ENCODE measurements around the gene CUL2. TPM values are rescaled to one million over a fixed set of nuclear protein-coding genes. Genes with fewer than 3 reads are reported as not detected.

The CUL2 gene
- total RNA-seq, 1 donor from 2014 or later: 34.3 TPM

- Mint-ChIP-seq H3K4me3 (ENCODE audit: unreplicated experiment) (no peak overlapping the region), H3K27me3 (ENCODE audit: unreplicated experiment) (no peaks in the 10 kb centered on the region), H3K27ac (ENCODE audit: unreplicated experiment) (no peak overlapping the region), H3K4me1 (ENCODE audit: unreplicated experiment) (peaks cover 17% of the 10 kb centered on the region), H3K9me3 (ENCODE audit: unreplicated experiment) (no peaks in the 10 kb centered on the region), H3K36me3 (ENCODE audit: unreplicated experiment) (no peaks in the 10 kb centered on the region)
- TF ChIP-seq CTCF (IDR thresholded peaks at IDR 0.05): no peak
- DNase-seq (ENCODE audit: extremely low spot score, unreplicated experiment): no peak
Observed at GRCh38 chr10:34962866-34963265, 127.3 kb downstream of the CUL2 start.

- H3K9me3 Mint-ChIP-seq (ENCODE audit: unreplicated experiment): no peaks in the 10 kb centered on the region
- peak; percentile 50 for TF ChIP-seq CTCF (IDR thresholded peaks at IDR 0.05)
- H3K4me3 Mint-ChIP-seq (ENCODE audit: unreplicated experiment): no peak overlapping the region
- no peaks in the 10 kb centered on the region for H3K4me1 Mint-ChIP-seq (ENCODE audit: unreplicated experiment)
- no peaks in the 10 kb centered on the region for H3K27me3 Mint-ChIP-seq (ENCODE audit: unreplicated experiment)
- no peak overlapping the region for H3K27ac Mint-ChIP-seq (ENCODE audit: unreplicated experiment)
- no peak for DNase-seq (ENCODE audit: extremely low spot score, unreplicated experiment)
- no peaks in the 10 kb centered on the region for H3K36me3 Mint-ChIP-seq (ENCODE audit: unreplicated experiment)
Observed at GRCh38 chr10:34960983-34961382, 129.2 kb downstream of the CUL2 start.

- TF ChIP-seq CTCF (IDR thresholded peaks at IDR 0.05): no peak
- Mint-ChIP-seq H3K4me3 (ENCODE audit: unreplicated experiment) (no peak overlapping the region), H3K27ac (ENCODE audit: unreplicated experiment) (no peak overlapping the region), H3K9me3 (ENCODE audit: unreplicated experiment) (no peaks in the 10 kb centered on the region), H3K27me3 (ENCODE audit: unreplicated experiment) (no peaks in the 10 kb centered on the region), H3K36me3 (ENCODE audit: unreplicated experiment) (no peaks in the 10 kb centered on the region), H3K4me1 (ENCODE audit: unreplicated experiment) (no peaks in the 10 kb centered on the region)
- DNase-seq (ENCODE audit: extremely low spot score, unreplicated experiment): no peak
Observed at GRCh38 chr10:34959786-34960185, 130.4 kb downstream of the CUL2 start.

- Mint-ChIP-seq H3K4me1 (ENCODE audit: unreplicated experiment) (no peaks in the 10 kb centered on the region), H3K27me3 (ENCODE audit: unreplicated experiment) (no peaks in the 10 kb centered on the region), H3K9me3 (ENCODE audit: unreplicated experiment) (no peaks in the 10 kb centered on the region), H3K36me3 (ENCODE audit: unreplicated experiment) (no peaks in the 10 kb centered on the region), H3K4me3 (ENCODE audit: unreplicated experiment) (no peak overlapping the region), H3K27ac (ENCODE audit: unreplicated experiment) (no peak overlapping the region)
- no peak for DNase-seq (ENCODE audit: extremely low spot score, unreplicated experiment)
- TF ChIP-seq CTCF (IDR thresholded peaks at IDR 0.05): no peak
Observed at GRCh38 chr10:34959321-34959720, 130.8 kb downstream of the CUL2 start.

Small RNAs within 50 kb of the gene (microRNA-seq; reads per million reads assigned to microRNA genes)
- gene MIR3611 (ENCODE audit: unreplicated experiment): 2.7 reads per million

Other genes with a start within 250 kb of the CUL2 start
- 31.4 and 31.5 TPM in 2 replicates for gene CREM, start 36.5 kb upstream of the CUL2 start, total RNA-seq
- gene CCNY, start 246.2 kb upstream of the CUL2 start, total RNA-seq: 72.0 and 76.4 TPM in 2 replicates

Data from osteocyte (in vitro differentiated cells).